Astrocyte (in vitro differentiated cells and primary cell): ENCODE data around the gene SLC10A3.

ENCODE experiments used
- CTCF ChIP-seq: IDR thresholded peaks from 2 replicates; pipeline ENCODE4 v1.5.1; 2011; ENCODE audit warnings: low read depth, mild to moderate bottlenecking, inconsistent platforms, low read length, moderate library complexity; ENCODE audit not compliant: insufficient read depth
- EZH2 ChIP-seq: IDR thresholded peaks from 2 replicates; pipeline ENCODE4 v1.6.1; 2012; ENCODE audit warnings: mild to moderate bottlenecking, low read length, inconsistent platforms; ENCODE audit not compliant: insufficient read depth

DNA sequence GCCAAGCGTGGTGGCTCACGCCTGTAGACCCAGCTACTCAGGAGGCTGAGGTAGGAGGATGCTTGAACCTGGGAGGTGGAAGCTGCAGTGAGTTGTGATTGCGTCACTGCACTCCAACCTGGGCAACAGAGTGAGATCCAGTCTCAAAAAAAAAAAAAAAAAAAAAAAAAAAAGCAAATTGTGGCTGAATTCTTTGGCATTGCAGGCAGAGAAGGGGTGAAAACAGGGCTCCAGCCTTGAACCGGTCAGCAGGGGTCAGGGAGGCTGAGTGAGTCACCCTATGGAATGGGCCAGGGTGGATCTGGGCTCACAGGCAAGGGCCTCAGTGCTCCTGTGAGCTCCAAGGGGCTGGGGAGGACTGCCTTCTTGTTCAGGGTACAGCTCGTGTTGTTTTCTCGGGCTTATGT, 38.8 kb upstream of the SLC10A3 start:
- TF ChIP-seq CTCF (no peak), EZH2 (no peak)
